ENCODE data around the gene UNC93B1. TPM values are rescaled to one million over a fixed set of nuclear protein-coding genes. Genes with fewer than 3 reads are reported as not detected.
"Not testable (repeated sequence)": the region's sequence is repeated elsewhere in the genome, so short reads cannot be mapped to it uniquely, and the experiment has no call there.

Gene UNC93B1
- polyA plus RNA-seq, 12 donors: 3.4 to 12.6 (median 5.3) TPM; not detected in 1

DNA sequence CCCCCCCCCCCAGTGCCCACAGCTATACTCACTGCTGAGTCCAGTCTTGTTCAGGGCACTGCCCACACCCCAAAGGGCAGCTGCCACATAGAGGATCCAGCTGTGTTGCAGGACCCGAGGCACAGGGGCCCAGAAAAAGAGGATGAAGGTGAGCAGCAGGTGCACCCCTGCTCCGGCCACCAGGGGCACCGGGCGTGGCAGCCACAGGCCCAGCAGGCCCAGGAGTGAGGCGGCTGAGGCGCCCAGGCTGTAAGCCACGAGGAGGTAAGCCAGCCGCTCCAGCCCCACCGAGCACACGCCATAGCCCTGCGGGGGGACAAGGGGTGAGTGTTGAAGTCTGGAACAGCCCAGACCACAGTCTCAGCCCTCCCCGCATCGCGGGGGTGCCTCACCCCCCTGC, 8.3 kb downstream of the UNC93B1 start:
- not testable (repeated sequence) for DNase-seq

DNA sequence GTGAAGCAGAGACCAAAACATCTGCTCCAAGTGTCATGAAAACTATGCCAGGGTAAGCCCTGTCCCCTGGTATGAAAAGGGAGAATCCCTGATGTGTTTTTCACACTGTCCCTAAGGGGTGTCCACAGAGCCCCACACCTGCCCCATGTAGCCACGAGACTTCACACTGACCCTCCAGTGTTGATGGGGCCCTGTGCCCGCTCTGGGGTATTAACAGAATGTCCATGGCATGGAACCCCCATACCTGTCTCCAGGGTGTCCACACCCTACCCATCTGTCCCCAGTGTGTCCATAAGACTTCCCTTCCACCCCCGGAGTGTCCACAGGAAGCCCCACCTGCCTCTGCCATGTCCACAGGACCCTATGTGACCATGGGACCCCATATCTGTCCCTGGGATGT, 8.8 kb downstream of the UNC93B1 start:
- not testable (repeated sequence) for DNase-seq

GRCh38 chr11:67994387-67994786, 9.5 kb downstream of the UNC93B1 start:
- not testable (repeated sequence) for DNase-seq

GRCh38 chr11:67993821-67994220, 10.1 kb downstream of the UNC93B1 start:
- DNase-seq: not testable (repeated sequence)

DNA sequence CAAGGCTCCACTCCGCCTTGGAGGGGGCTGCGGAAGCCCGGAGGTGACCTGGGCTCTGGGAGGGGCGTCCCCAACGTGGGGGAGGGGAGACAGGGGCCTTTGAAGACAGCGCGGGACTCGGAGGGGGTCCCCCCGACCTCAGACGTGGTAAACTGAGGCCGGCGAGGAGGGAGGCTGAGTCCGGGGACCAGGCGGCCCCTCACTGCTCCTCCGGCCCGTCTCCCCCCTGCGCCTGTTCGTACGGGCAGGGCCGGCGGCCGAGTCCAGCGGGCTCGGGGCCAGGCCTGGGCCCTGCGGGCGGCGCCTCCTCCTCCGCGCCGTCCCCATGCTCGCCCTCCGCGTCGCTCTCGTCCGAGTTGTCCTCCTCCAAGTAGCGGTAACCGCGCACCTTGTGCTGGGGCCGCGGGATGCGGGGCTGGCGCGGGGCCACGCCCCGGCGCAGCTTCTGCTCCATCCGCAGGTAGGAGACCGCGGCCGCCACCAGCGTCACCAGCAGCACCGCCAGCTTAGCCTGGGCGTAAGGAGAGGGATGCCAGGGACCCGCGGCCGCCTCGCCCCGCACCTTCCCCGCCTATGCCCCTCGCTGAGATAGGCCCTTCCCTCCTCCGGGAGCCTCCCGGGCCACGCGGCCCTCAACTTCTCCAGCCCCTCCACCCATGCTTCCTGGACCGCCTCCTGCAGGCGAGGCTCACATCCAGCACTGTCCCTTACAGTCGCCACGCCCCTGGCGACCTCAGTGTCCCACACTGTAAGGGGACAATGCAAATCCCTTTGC, 12.4 kb downstream of the UNC93B1 start:
- DNase-seq: not testable (repeated sequence)

DNA sequence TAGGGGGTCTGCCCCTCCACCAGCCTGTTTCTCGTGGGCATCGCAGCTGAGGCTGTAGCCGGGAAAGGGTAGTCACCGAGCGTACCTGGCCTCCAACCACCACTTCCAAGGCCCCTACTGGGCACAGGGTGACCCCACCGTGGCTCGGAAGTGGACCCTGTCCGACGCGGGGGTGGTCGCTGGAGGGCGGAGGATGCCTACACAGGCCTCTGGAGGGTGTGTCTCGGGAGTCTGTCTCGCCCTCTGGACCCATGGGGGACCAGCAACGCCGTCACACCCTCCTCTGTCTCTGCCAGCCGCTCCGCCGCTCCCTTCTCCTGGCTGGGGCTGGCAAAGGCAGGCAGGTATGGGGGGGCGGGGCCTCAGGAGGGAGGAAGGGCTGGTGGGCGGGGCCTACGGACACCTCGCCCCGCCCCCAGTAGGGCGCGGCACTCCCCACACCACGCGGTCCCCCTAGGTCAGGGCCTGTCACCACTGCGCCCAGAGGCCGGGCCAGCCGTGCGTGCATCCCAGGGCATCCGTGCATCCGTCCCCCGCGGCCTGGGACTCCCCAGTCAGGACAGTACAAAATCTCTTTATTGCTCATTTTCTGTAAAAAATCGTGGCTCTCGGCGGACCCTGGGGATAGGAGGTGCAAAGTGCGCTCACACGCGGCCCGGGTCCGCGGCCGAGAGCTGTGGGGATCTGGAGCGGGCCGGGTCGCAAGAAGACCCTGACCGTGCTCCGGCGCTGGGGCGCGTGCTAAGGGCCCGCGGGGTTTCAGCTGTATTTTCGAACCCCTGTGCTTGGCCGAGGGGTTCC, 13.2 kb downstream of the UNC93B1 start:
- not testable (repeated sequence) for DNase-seq

DNA sequence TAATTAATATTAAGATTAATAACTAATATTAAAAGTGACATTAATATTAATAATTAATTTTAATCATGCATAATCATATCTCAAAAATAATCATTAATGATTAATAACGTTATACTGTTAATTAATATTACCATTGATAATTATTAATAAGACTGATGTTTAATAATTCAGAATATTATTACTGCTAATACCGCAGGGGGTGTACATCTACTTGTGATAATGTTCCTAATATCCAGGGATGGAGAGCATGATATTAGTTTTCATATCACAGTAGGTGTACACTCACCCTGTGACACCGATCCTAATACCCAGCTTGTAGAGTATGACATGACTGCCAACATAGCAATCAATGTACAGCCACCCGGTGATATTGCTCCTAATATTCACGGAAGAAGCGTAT, 18.6 kb downstream of the UNC93B1 start:
- DNase-seq: not testable (repeated sequence)

DNA sequence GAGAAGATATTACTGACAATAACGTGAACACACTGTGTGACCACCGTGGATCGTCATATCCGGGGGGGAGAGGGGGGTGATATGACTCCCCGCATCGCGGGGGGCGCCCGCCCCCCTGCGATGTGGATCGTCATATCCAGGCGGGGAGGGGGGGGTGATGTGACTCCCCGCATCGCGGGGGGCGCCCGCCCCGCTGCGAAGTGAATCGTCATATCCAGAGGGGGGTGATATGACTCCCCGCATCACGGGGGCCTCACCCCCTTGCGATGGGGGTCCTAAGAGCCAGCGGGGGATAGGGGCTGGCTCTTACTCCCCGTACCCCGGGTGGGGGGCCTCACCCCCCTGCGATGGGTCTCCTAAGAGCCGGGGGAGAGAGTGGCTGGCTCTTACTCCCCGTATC, 19.9 kb downstream of the UNC93B1 start:
- DNase-seq: no peak

GRCh38 chr11:67982255-67982857, 21.5 kb downstream of the UNC93B1 start:
- not testable (repeated sequence) for DNase-seq

- DNase-seq: not testable (repeated sequence)
These were observed 22.7 kb downstream of the UNC93B1 start for GRCh38 chr11:67981226-67981625.

DNA sequence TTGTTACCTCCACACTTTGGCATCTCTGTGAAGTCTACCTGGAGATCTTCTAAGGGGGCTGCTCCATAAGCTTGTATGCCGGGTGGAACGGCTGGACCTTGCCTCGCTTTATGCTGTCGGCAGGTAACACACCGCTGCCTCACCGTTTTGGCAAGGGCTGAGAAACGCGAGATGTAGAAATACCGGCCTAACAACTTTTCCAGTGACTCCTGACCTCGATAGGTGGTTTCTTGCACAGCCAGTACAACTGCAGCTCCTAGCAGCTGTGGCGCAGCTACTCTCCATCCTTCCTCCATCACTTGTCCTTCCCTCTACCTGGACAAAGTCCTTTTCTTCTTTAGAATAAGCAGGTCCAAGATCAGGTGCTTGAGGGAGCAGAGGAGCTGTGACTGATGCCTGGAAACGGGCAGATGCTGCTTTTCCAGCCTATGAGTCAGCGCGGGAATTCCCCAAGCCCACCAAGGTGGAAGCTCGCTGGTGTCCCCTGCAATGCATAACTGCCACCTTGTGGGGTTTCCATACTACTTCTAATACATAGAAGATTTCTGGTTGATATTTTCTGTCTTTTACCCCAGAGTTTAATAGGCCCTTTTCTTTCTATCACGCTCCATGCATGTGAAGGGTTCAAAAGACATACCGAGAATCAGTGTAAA, 25.0 kb downstream of the UNC93B1 start:
- not testable (repeated sequence) for DNase-seq

DNA sequence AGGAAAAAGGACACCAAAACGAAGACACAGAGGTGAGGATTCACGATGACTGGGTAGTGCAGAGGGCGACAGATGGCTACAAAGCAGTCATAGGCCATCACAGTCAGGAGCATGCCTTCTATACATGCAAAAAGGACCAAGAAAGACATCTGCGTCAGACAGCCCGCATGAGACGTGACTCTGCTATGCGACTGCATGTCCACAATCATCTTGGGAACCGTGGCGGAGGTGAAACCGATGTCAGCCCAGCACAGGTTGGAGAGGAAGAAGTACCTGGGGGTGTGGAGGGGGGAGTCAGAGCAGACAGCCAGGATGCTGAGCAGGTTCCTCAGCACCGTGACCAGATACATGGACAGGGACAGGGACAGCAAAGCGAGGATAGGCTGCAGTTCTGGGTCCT, 29.2 kb downstream of the UNC93B1 start:
- not testable (repeated sequence) for DNase-seq

GRCh38 chr11:67965830-67966348, 38.0 kb downstream of the UNC93B1 start:
- DNase-seq: not testable (repeated sequence)

GRCh38 chr11:67964746-67965145, 39.2 kb downstream of the UNC93B1 start:
- not testable (repeated sequence) for DNase-seq

DNA sequence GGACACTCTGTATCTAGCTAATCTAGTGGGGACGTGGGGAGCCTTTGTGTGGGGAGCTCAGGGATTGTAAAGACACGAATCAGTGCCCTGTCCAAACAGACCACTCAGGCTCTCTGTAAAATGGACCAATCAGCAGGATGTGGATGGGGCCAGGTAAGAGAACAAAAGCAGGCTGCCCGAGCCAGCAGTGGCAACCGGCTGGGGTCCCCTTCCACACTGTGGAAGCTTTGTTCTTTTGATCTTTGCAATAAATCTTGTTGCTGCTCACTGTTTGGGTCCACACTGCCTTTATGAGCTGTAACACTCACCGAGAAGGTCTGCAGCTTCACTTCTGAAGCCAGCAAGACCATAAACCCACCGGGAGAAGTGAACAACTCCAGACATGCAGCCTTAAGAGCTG, 40.0 kb downstream of the UNC93B1 start:
- not testable (repeated sequence) for DNase-seq

DNA sequence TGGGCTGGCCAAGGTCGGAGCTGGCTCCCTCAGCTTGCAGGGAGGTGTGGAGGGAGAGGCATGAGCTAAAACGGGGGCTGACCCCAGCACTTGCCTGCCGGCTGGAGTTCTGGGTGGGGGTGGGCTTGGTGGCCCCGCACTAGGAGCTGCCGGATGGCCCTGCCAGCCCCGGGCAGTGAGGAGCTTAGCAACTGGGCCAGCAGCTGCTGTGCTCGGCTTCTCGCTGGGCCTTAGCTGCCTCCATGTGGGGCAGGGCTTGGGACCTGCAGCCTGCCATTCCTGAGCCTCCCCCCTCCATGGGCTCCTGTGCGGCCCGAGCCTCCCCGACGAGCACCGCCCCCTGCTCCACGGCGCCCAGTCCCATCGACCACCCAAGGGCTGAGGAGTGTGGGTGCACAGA, 40.7 kb downstream of the UNC93B1 start:
- not testable (repeated sequence) for DNase-seq

DNA sequence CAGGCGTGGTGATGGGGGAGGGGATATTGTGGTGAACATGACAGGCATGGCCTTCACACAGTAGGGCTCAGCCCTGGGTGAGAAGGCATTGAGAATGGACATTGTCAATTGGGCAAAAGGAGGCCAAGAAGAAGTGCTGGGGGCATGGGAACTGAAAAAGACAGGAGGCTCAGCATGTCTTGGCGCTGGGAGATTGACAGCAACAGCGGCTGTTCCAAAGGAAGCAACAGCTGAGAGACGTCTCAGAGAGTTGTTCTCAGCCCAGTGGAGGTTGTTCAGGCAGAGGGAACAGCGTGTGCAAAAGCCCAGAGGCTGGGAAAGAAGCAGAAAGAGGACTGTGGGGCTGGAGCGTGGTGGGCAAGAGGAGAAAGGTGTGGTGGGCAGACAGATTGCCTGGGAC, 47.7 kb downstream of the UNC93B1 start:
- DNase-seq: peak; percentile 11

- peak; percentile 75 for DNase-seq
These were observed 48.4 kb downstream of the UNC93B1 start for GRCh38 chr11:67955461-67956007.

- not testable (repeated sequence) for DNase-seq
These were observed 48.9 kb downstream of the UNC93B1 start for GRCh38 chr11:67954971-67955370.

GRCh38 chr11:67954251-67954650, 49.6 kb downstream of the UNC93B1 start:
- DNase-seq: not testable (repeated sequence)

GRCh38 chr11:67950705-67951104, 53.2 kb downstream of the UNC93B1 start:
- not testable (repeated sequence) for DNase-seq
